Esophagus squamous epithelium (tissue), 4 donors: Measurements from ENCODE around the gene AK6.

Experiments used
- CTCF ChIP-seq, 6 experiments: fragments of 450-650 bp in 4 of 6; fragments of 200-600 bp in 2 of 6; sonication (generic) in 2 of 6; IDR thresholded peaks; one replicate each; pipeline ENCODE4 v1.5.1; 2016 to 2019; ENCODE audit warnings: antibody characterized with exemption in 6 of 6, mild to moderate bottlenecking in 4 of 6, moderate library complexity in 4 of 6
- POLR2A ChIP-seq, 4 donors: fragments of 450-650 bp; IDR thresholded peaks; one replicate each; pipeline ENCODE4 v1.6.1; 2017; ENCODE audit warnings: antibody characterized with exemption in 4 of 4, mild to moderate bottlenecking in 4 of 4, moderate library complexity in 3 of 4

GRCh38 chr5:69378376-69378775 is 9.1 kb upstream of the AK6 start:
- TF ChIP-seq CTCF (IDR thresholded peaks at IDR 0.05) = no peak
- no peak for TF ChIP-seq POLR2A (IDR thresholded peaks at IDR 0.05)
